ENCODE results near the gene CHI3L2. TPM values are rescaled to one million over a fixed set of nuclear protein-coding genes. Genes with fewer than 3 reads are reported as not detected.

CHI3L2 gene, protein sequence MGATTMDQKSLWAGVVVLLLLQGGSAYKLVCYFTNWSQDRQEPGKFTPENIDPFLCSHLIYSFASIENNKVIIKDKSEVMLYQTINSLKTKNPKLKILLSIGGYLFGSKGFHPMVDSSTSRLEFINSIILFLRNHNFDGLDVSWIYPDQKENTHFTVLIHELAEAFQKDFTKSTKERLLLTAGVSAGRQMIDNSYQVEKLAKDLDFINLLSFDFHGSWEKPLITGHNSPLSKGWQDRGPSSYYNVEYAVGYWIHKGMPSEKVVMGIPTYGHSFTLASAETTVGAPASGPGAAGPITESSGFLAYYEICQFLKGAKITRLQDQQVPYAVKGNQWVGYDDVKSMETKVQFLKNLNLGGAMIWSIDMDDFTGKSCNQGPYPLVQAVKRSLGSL
- total RNA-seq: 10 to 100 TPM in 1 of 2 experiments, 1 to 10 TPM in 1; 9.2 to 10.4 TPM

GRCh38 chr1:111227434-111227833, at the start of gene CHI3L2:
CHI3L2 (plus strand) TSS chr1:111227713; CDS start chr1:111227730, 17 bp downstream.
- intact Hi-C loops (cut with micrococcal nuclease): loop anchor here (5.0 kb wide), 1 partner anchor 35 kb away; no protein-coding TSS in a partner anchor
- TF ChIP-seq, protein P1, sequence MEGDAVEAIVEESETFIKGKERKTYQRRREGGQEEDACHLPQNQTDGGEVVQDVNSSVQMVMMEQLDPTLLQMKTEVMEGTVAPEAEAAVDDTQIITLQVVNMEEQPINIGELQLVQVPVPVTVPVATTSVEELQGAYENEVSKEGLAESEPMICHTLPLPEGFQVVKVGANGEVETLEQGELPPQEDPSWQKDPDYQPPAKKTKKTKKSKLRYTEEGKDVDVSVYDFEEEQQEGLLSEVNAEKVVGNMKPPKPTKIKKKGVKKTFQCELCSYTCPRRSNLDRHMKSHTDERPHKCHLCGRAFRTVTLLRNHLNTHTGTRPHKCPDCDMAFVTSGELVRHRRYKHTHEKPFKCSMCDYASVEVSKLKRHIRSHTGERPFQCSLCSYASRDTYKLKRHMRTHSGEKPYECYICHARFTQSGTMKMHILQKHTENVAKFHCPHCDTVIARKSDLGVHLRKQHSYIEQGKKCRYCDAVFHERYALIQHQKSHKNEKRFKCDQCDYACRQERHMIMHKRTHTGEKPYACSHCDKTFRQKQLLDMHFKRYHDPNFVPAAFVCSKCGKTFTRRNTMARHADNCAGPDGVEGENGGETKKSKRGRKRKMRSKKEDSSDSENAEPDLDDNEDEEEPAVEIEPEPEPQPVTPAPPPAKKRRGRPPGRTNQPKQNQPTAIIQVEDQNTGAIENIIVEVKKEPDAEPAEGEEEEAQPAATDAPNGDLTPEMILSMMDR (IDR thresholded peaks at IDR 0.05): no peak
- Mint-ChIP-seq H3K4me1 (ENCODE audit: low read depth) (peaks cover 78% of the 10 kb centered on the region), H3K36me3 (ENCODE audit: low read depth) (peaks cover 7% of the 10 kb centered on the region), H3K9me3 (peaks cover 2% of the 10 kb centered on the region), H3K4me3 (no peak within 1 kb of the TSS), H3K27me3 (no peaks in the 10 kb centered on the region), H3K27ac (peak within 1 kb of the TSS; percentile 47)
- POLR2A ChIA-PET: interaction anchor here (0.8 to 1.6 kb wide), 3 partner anchors 28 to 38 kb away, joined by 3 to 6 read pairs (median 4); no protein-coding TSS in a partner anchor
- CTCF ChIA-PET: interaction anchor here (0.7 to 10.3 kb wide), 4 partner anchors 31 to 398 kb away, joined by 3 to 109 read pairs (median 41); no protein-coding TSS in a partner anchor
- DNase-seq (no peak), ATAC-seq (no peak)

DNA sequence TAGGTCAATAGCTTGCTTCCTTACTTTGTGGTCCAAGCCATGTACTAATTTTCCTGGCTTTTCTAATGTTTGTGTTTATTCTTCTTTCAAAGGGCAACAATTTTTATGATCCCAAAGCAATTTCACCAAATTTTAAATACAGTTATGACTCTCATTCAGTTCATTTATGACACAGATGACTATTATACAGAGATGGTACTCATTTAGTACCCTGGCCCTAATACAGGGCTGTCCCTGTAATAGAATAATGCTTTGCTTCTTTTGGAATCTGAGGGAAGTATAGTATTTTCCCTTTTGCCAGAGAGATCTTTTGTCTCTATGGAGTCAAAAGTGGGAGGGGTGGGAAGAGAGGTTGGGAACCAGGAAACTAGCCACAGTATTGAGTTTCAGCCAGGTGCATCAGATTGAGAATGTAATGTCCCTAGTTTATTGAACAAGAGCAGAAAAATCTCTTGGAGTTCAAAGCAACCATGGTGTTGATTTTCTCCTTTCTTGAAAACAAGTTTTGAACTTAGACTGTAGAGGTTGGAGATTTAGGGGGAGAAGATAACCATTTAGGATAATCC, 47.5 kb upstream of the CHI3L2 start:
- DNase-seq: no peak
- no peak overlapping the region for H3K4me3 Mint-ChIP-seq
- H3K36me3 Mint-ChIP-seq (ENCODE audit: low read depth): peaks cover 61% of the 10 kb centered on the region
- peaks cover 45% of the 10 kb centered on the region for H3K4me1 Mint-ChIP-seq (ENCODE audit: low read depth)
- intact Hi-C loops (cut with micrococcal nuclease): no loop called here
- ATAC-seq: no peak
- ChIA-PET CTCF (interaction anchor here (0.9 kb wide), 1 partner anchor 17 kb away, joined by 3 read pairs; no protein-coding TSS in a partner anchor), POLR2A (interaction anchor here (1.0 to 5.6 kb wide), 4 partner anchors 8 to 37 kb away, joined by 3 to 34 read pairs (median 4); no protein-coding TSS in a partner anchor)
- H3K9me3 Mint-ChIP-seq: no peaks in the 10 kb centered on the region
- H3K27me3 Mint-ChIP-seq: no peaks in the 10 kb centered on the region
- peak overlapping the region; percentile 13 for H3K27ac Mint-ChIP-seq
- TF ChIP-seq, protein P1 (IDR thresholded peaks at IDR 0.05): no peak

GRCh38 chr1:111182052-111182451, 45.5 kb upstream of the CHI3L2 start:
- CTCF ChIA-PET: interaction anchor here (1.2 to 1.6 kb wide), 5 partner anchors 18 to 326 kb away, joined by 3 to 6 read pairs (median 4); no protein-coding TSS in a partner anchor
- peaks cover 65% of the 10 kb centered on the region for H3K36me3 Mint-ChIP-seq (ENCODE audit: low read depth)
- intact Hi-C loops (cut with micrococcal nuclease): no loop called here
- peaks cover 59% of the 10 kb centered on the region for H3K4me1 Mint-ChIP-seq (ENCODE audit: low read depth)
- H3K9me3 Mint-ChIP-seq: no peaks in the 10 kb centered on the region
- POLR2A ChIA-PET: interaction anchor here (1.1 to 5.6 kb wide), 2 partner anchors 11 to 18 kb away, joined by 3 to 34 read pairs; no protein-coding TSS in a partner anchor
- H3K27ac Mint-ChIP-seq: peak overlapping the region; percentile 37
- no peak for DNase-seq
- no peaks in the 10 kb centered on the region for H3K27me3 Mint-ChIP-seq
- no peak overlapping the region for H3K4me3 Mint-ChIP-seq
- TF ChIP-seq, protein P1 (IDR thresholded peaks at IDR 0.05): no peak
- no peak for ATAC-seq

- H3K27me3 Mint-ChIP-seq: no peaks in the 10 kb centered on the region
- H3K4me3 Mint-ChIP-seq: no peak overlapping the region
- intact Hi-C loops (cut with micrococcal nuclease): no loop called here
- CTCF ChIA-PET: interaction anchor here (0.8 to 1.6 kb wide), 5 partner anchors 12 to 153 kb away, joined by 3 to 6 read pairs (median 4); no protein-coding TSS in a partner anchor
- DNase-seq (no peak), ATAC-seq (peak; percentile 29)
- TF ChIP-seq, protein P1 (IDR thresholded peaks at IDR 0.05): no peak
- H3K27ac Mint-ChIP-seq: peak overlapping the region; percentile 78
- H3K4me1 Mint-ChIP-seq (ENCODE audit: low read depth): peaks cover 70% of the 10 kb centered on the region
- peaks cover 76% of the 10 kb centered on the region for H3K36me3 Mint-ChIP-seq (ENCODE audit: low read depth)
- POLR2A ChIA-PET: interaction anchor here (1.0 to 5.6 kb wide), 4 partner anchors 9 to 44 kb away, joined by 3 to 34 read pairs (median 6); no protein-coding TSS in a partner anchor
- no peaks in the 10 kb centered on the region for H3K9me3 Mint-ChIP-seq
Measured at GRCh38 chr1:111183308-111184069, 44.0 kb upstream of the CHI3L2 start.

Data from activated CD8-positive, alpha-beta T cell treated with anti-CD3 and anti-CD28 coated beads for 36 hours (primary cell).